ENCODE measurements around the gene ARHGAP10.

DNA sequence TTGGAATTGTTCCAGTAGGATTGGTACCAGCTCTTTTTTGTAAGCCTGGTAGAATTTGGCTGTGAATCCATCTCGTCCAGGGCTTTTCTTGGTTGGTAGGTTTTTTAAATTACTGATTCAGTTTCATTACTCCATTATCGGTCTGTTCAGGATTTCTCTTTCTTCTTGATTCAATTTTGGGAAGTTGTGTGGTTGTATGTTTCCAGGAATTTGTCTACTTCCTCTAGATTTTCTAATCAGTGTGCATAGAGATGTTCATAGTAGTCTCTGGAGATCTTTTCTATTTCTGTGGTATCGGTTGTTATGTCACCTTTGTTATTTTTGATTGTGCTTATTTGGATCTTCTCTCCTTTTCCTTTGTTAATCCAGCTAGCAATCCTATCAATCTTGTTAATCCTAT lies 248.7 kb downstream of the ARHGAP10 start:
- TF ChIP-seq POLR2AphosphoS5 (IDR thresholded peaks at IDR 0.05; ENCODE audit: low read depth, low read length): no peak
- no peak for TF ChIP-seq POLR2A (IDR thresholded peaks at IDR 0.05; ENCODE audit: low read depth, low read length)
